ENCODE results near the gene NELFA.
A peak's percentile ranks its signal among the peaks of the same experiment; 100 is the strongest.

The NELFA gene

DNA sequence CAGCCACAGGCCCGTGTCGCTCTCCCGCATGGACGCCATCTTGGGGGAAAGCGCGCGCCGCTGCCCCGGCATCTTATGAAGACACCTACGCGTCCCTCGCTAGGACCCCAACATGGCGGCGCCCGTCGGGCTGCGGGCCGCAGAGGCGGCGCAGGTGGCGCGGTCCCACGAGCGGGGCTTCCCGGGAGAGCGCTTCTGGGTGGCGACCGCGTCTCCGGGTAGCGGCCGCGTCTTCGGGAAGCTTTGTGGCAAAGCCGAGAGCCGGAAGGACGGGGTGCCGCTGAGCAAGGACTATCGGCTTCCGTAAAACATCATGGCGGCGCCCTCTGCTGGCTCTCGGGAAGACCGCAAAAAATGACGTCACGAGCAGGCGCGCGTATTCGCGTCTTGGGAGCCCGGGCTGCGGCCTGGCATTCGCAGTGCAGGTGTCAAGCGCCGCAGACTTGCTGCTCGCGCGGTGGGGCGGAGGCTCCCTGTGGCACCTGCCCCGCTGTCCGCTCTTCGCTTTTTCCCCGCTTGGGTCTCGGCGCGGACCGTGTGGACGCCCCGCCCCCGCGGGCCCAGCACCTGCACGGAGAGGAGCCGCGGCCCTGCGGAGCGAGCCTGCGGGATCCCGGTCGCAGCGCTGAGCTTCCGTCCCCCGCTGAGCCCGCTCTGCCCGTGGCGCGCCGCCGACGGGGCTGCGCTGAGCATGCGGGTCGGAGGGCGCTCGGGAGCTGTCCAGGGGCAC lies at the start of gene NELFA:
TSS of gene NELFA (minus strand) at position 54 of the 730 bp plus-strand sequence. CDS start at position 39, 15 bp downstream.
- peak; percentile 92 to 93 for DNase-seq (ENCODE audit: extremely low read depth in 1 of 2, low read depth in 1 of 2)

DNA sequence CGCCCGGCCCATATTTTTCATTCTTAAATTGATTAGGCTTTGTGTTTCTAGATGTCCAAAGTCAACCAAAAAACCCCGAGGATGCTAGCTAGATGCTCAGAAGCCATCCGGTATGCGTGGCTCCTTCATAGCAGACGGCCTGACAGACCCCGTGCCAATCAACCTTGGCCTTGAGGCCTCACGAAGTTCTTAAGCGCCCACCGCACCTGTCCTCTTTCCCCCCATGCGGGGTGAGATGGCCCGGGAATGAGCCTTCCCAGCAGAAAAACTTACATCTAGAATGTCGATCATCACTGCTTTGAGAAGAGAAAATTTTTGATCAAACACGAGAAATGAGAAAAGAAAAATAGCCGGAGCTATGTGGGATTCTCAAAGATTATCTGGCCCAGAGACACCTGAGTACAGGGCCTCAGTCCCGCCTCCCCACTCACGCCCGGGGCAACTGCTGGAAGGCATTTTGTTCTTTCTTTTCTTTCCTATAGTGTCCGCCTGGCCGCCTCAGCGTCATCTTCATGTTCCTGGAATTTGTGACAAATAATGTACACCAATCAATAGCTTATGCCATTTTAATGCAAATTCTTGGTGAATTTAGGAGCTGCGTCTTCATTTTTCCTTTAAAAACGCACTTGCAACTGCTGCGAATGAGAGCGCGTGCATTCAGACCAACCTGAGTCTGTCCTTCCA lies 48.8 kb upstream of the NELFA start:
- no peak for DNase-seq (ENCODE audit: extremely low read depth in 1 of 2, low read depth in 1 of 2)

DNA sequence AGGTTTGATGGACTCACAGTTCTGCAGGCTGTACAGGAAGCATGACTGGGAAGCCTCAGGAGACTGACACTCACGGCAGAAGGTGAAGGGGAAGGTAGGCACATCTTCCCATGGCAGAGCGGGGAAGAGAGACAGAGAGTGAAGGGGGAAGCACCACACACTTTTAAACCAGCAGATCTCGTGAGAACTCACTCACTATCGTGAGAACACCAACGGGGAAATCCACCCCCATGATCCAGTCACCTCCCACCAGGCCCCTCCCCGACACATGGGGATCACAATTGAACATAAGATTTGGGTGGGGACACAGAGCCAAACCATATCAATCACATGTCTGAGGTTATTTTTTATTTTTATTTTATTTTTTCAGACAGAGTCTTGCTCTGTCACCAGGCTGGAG lies 45.4 kb upstream of the NELFA start:
- DNase-seq (ENCODE audit: extremely low read depth in 1 of 2, low read depth in 1 of 2) = no peak

- no peak for DNase-seq (ENCODE audit: extremely low read depth in 1 of 2, low read depth in 1 of 2)
Measured at GRCh38 chr4:2051086-2051485, 42.3 kb upstream of the NELFA start.

GRCh38 chr4:2049811-2050210 lies 41.0 kb upstream of the NELFA start:
- no peak for DNase-seq (ENCODE audit: extremely low read depth in 1 of 2, low read depth in 1 of 2)

GRCh38 chr4:2049381-2049780 lies 40.6 kb upstream of the NELFA start:
- DNase-seq (ENCODE audit: extremely low read depth in 1 of 2, low read depth in 1 of 2) = no peak

DNA sequence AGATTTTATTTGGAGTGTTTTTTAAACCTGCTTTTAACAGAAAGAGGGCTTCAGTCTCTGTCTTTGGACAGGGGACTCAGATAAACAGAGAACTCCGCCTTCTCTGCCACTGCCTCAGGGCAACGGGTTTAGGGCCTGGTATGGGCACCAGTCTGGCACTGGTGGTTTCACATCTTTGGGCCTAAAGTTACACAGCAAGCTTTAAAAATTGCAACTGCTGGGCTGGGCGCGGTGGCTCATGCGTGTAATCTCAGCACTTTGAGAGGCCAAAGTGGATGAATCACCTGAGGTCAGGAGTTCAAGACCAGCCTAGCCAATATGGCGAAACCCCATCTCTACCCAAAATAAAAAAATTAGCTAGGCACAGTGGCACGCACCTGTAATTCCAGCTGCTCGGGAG lies 40.1 kb upstream of the NELFA start:
- DNase-seq (ENCODE audit: extremely low read depth in 1 of 2, low read depth in 1 of 2) = no peak

- DNase-seq (ENCODE audit: extremely low read depth in 1 of 2, low read depth in 1 of 2) = no peak
Measured at GRCh38 chr4:2047781-2048581, 39.2 kb upstream of the NELFA start.

DNA sequence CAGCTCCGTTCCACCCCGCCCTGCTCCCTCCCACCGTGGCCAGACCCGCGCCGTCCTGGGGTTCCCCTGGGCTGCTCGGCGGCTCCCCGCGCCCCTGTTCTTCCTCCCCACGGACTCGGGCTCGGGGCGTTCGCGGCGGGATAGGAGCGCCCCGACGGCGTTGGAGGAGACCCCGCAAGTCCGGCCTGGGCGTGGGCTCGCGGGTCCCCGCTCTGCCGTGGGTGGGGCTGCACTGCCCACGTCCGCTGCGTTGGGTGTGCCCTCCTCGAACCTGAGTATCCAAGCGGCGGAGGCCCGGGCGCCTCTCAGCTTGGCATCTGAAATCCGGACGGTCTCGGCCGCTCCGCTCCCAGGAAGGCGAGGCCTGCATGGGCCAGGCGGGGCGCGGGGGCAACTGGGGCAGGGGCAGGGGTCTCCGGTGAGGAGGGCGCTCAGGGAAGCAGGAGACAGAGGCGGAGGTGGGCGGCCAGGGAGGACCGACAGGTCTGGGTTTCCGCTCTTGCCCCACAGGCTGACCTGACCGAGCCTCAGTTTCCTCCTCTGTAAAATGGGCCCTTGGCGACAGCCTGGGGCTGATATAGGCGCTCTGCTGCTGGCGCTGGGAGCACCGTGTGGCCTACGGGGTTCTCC lies 38.4 kb upstream of the NELFA start:
- no peak for DNase-seq (ENCODE audit: extremely low read depth in 1 of 2, low read depth in 1 of 2)

GRCh38 chr4:2046031-2046961 lies 37.5 kb upstream of the NELFA start:
- DNase-seq (ENCODE audit: extremely low read depth in 1 of 2, low read depth in 1 of 2) = no peak

DNA sequence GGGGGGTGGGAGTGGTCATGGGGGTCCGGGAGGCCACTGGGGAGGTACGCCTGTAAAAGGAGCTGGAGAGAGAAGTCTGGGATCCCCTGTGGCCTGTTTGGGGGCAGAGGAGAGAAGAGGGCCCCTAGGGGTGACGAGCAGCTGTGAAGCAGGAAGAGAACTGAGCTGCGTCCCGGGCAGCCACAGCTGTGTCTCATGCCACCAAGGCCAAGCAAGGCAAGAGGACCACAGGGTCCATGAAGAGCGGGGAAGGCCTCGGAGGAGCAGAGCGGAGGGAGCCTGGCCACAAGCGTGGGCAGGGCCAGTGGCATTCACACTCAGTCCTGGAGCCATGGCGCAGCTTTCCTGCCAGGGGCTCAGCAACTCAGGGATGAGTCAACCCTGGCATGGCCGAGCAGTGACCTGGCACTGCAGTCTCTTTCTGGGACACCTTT lies 36.8 kb upstream of the NELFA start:
- DNase-seq (ENCODE audit: extremely low read depth in 1 of 2, low read depth in 1 of 2) = no peak

DNA sequence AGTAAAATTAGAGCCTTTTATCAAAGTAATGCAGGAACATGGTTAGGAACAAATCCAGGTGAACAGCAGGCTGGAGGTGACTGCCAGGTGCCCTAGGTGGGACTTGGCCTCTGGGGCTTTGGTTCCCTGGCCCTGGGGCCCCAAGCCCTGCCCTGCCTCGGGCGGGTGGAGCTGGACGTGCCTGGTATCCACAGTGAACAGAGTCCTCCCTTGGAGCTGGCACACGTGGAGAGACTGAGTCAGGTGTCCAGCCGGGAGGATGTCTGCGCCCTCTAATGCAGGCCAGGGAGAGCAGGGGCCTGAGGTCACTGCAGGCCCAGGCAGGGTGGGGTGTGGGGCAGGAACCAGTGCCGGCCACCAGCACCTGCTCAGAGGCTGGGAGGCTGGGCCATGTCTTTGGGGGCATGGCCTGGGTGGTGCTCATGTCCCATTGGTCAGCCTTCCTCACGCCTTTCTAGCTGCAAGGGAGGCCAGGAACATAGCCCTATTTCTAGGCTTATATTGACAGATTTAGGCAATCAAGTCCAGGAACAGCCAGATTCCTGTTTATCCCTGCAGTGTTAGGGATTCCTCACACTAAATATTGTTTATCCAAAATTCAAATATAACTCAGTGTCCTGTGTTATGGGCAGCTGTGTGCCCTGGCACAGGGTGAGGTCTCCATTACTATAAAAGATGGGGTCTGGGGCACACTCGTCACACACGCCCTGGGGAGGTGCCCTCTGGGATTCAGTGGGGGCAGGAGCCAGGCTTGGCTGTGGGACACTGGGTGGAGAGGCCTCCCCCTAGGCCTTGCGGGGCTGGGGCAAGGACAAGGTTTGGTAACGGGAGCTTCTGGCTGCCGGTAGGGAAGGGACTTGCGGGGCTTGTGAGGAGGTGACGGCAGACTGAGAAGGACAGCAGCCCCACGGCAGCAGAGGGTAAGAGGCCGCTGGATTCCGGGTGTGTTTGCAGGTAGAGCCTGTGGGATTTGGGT lies 36.1 kb upstream of the NELFA start:
- DNase-seq (ENCODE audit: extremely low read depth in 1 of 2, low read depth in 1 of 2) = no peak

DNA sequence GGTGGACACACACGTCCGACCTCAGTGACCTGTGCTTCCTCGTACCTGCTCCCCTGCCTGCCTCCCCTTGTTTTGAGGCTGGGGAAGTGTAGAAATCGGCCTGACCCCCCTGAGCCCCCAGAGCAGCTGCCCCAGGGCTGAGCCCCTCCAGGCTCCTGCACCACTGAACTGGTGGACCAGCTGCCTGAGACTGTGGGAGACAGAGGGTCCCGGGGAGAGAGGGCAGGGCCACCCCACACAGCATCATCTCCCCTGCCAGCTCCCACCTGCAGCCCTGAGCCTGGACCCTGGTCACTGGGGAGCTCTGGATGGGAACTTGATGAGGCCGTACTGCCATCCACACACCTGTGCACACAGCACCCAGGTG lies 35.3 kb upstream of the NELFA start:
- no peak for DNase-seq (ENCODE audit: extremely low read depth in 1 of 2, low read depth in 1 of 2)

DNA sequence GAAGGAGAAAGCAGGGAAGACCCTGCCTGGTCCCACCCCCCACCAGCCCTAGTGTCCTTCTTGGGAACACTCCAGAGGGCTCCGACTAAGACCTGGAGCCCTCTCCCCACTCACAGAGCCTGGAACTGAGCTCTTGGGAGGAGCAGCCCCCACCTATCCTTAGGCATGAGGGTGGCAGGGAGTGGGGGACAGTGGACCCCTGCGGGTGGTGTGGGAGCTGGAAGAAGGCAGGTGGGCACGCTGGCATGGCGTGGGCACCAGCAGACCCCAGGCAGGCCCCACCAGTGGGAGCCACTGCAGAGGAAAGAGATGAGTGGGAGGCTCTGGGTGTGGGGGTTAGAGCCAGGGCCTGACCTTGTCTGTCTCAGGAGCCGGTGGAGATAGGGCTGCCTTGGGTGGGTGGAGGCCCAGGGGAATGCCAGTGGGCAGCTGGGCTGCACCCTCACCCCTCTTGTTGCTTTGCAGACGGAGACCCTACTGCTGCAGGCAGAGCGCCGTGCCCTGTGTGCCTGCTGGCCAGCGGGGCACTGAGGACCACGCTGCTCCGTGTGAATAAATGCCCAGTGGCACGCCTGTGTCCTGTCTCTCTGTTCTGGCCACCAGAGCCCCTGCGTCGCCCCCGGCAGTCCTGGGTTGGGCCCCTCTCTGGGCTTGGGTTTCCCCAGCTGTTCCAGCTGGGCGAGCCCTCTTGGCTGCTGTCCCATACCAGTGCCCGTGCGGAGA lies 34.8 kb upstream of the NELFA start:
- no peak for DNase-seq (ENCODE audit: extremely low read depth in 1 of 2, low read depth in 1 of 2)

DNA sequence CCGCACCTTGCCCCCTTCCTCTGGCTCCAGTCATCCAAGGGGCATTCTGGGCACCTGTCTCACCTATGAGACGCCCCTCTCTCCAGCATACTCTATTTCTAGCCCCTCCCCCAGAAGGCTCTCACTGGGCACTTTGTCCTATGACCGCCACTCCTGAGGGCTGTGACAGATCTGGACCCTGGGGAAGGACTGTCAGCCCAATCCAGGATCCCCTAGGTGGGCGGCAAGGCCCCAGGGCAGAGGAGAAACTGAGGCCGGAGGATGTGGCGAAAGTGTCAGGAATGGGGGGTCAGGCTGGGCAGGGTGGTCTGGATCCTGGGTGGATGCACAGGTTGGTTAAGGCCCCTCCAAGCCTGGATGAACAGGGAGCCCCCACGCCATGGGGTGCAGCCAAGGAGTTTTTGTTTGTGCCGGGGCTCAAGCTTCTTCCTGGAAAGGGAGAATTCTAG lies 34.2 kb upstream of the NELFA start:
- DNase-seq (ENCODE audit: extremely low read depth in 1 of 2, low read depth in 1 of 2) = no peak

DNA sequence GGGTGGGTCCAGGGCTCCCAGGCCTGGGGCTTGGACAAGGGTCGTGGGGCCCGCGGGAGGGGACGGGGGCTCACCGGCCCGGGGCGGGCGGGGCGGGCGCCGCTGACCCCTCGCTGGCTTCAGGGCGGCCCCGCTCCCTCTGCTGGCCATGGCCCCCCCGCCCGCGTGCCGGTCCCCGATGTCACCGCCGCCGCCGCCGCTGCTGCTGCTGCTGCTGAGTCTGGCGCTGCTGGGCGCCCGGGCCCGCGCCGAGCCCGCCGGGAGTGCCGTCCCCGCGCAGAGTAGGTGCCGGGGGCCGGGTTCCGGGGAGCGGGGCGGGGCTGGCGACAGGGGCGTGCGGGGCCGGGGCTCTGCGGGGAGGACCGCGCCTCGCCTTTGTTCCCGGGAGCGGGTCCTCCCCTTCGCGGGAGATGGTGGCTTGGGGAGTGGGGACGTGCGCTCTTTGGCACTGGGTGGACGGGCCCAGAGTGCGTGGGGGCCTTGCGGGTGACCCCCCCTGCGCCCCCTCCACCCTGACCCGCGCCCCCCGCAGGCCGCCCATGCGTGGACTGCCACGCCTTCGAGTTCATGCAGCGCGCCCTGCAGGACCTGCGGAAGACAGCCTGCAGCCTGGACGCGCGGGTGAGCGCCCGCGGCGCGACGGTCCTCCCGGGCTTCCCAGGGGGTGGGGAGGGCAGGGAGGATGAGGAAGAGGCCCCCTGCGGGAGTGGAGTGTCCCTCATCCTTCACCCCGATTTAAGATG lies 33.6 kb upstream of the NELFA start:
- peak in 1 of 2 donors; percentile 35 for DNase-seq (ENCODE audit: extremely low read depth in 1 of 2, low read depth in 1 of 2)

GRCh38 chr4:2041239-2042130 lies 32.7 kb upstream of the NELFA start:
- peak; percentile 48 to 74 for DNase-seq (ENCODE audit: extremely low read depth in 1 of 2, low read depth in 1 of 2)
